Renal cortical epithelial cell (primary cell): ENCODE data around the gene NTRK1. TPM values are rescaled to one million over a fixed set of nuclear protein-coding genes. Genes with fewer than 3 reads are reported as not detected.

Experiments
- DNase-seq: peaks from one replicate; pipeline ENCODE4 v3.0.0-alpha.2; 2011; ENCODE audit warnings: low read depth
- total RNA-seq: library from RNA; depleted of rRNA; stranded (reverse); fragments of >200 nt; gene quantifications from 2 replicates; pipeline ENCODE4 v1.2.3, GENCODE V29; 2014

NTRK1 gene
- total RNA-seq, 1 donor from 2014 or later: not detected

- no peak for DNase-seq
These were observed 3.1 kb upstream of the NTRK1 start for GRCh38 chr1:156857532-156857931.

GRCh38 chr1:156858555-156858956 is 2.1 kb upstream of the NTRK1 start:
- DNase-seq: no peak

DNA sequence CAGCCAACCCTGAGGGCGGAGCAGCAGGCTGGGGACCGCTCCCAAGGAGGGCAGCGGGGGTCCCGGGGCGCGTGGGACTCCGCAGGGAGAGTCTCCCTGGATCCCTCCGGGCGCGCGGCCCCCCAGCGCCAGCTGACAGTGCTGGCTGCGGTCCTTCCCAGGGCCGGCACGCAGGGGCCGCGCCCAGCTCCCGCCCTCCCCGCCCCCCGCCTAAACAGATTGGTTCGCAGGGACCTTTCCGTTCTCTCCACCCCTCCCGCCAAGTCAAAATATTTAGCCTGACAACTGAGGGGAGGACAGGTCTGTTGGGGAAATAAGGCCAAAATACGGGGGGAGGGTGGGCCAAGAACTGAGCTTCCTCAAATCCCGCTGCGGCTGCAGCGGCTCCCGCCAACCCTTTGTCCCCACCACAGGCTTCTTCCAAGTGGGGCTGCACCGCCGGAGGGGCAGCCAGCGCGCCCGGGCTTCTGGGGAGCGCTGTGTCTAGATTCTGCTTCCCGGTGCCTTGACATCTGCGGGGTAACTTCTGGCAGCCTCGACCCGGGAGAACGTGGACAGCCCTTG is 1.6 kb upstream of the NTRK1 start, which contains the start of gene INSRR:
TSS of gene INSRR (minus strand) at position 159 of the 564 bp plus-strand sequence. CDS start 496 bp downstream, outside the sequence.
- DNase-seq: no peak

DNA sequence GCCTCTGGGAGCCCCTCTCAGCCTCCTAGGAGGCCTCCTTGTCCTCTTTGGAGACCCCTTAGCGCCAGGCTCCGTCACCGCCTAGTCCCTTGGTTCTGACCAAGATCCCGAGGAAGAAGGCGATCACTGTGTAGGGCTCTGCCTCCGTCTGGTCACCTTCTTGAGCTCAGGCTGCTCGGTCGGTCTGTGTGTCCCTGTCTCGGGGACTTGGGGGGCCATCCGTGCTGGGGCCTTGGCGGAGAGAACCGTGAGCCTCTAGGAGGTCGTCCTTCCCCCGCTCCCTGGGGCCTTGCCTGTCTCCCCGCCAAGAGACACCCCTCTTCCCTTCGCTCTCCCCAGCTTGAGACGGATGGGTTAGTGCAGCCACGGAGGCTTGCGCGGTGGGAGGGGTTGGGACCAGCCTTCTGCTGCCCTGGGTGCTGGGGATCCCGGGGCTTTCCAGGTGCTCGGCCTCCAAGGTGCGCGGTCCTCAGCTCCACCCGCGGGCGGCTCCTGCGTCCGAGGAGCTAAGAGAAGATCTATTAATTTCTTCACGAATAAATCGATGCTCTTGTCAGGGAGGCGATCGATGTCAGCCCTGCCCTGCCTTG is 1.0 kb upstream of the NTRK1 start:
- no peak for DNase-seq

- DNase-seq: no peak
These were observed 495 bp upstream of the NTRK1 start for GRCh38 chr1:156860113-156860627.

DNA sequence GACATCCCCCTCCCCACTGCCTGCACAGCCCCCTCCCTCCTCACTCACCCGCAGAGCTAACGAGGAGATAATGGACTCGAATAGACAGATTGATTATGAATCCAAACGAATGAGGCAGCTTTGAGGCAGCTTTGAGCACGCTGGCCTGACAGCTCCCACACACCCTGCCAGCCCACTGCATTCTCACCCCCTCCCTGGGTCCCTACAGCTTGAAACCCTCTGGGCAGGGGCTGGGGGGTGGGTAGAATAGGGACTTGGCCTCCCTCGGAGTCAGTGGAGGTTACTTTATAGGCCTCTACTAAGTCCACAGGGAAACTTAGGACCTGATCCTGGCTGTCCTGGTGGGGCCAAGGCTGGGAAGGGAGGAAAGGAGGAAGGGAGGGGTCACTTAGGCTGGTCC is 1.9 kb downstream of the NTRK1 start:
- DNase-seq: no peak

DNA sequence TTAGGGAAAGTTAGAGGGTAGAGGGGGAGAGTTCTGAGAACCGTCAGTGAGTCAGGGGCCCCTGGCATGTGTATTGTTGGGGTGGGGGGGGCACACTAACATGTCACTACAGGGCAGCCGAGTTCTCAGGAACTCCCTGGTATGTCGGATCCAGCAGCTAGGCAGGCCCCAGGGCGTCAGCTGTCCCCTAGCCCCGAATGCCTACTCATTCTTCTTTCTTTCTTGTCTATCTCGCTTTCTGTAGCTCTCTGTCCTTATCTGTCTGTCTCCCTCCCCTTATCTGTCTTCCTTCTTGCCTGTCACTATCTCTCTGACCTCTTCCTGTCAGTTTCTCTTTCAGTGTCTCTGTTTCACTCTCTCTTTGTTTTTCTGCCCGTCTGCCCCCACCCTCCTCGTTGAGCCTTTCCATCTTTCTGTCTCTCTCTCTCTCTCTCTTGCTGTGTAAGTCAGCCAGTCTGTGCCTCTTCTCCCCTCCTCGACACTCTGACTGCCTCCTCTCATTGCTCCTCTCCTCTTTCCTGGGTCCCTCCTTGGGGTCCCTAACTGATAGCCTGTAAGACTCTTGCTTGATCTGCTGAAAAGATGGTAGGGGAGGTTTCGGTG is 2.4 kb downstream of the NTRK1 start:
- no peak for DNase-seq

- no peak for DNase-seq
These were observed 3.0 kb downstream of the NTRK1 start for GRCh38 chr1:156863631-156864030.

GRCh38 chr1:156864796-156865195 is 4.1 kb downstream of the NTRK1 start:
- DNase-seq: no peak

GRCh38 chr1:156865258-156865657 is 4.6 kb downstream of the NTRK1 start:
- no peak for DNase-seq

GRCh38 chr1:156865865-156866248 is 5.2 kb downstream of the NTRK1 start:
- no peak for DNase-seq

DNA sequence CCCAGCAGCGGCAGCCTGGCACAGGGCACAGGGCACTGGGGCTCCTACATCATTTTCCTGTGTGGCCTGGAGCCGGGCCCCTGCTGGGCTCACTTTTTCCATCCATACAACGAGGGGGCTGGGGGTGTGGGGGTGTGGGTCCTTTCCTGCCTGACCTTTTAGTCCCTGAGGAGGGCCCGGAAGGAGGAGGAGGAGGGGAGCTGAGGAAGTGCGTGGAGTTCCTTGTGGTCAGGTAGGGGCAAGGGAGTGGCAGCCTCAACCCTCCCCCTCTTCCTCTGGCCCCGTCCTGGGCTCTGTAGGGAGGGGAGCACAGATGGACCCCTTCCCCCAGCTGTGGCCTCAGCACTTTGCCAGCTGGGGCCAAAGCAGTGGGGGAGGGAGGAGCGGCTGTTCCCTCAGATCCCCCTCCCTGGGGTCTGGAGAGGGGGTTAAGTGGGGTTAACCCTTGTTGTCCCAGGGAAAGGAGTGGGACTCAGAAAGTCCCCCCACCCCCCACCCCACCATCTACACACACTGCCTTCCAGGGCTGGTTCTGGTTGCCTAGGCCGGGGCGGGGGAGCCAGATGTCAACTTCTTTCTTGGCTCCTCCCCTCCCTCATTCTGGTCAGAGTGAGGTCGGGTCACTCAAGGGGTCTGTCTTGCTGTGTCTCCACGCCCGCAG is 5.7 kb downstream of the NTRK1 start:
- no peak for DNase-seq

- no peak for DNase-seq
These were observed 7.7 kb downstream of the NTRK1 start for GRCh38 chr1:156868341-156868740.

GRCh38 chr1:156869455-156869854 is 8.8 kb downstream of the NTRK1 start:
- no peak for DNase-seq

DNA sequence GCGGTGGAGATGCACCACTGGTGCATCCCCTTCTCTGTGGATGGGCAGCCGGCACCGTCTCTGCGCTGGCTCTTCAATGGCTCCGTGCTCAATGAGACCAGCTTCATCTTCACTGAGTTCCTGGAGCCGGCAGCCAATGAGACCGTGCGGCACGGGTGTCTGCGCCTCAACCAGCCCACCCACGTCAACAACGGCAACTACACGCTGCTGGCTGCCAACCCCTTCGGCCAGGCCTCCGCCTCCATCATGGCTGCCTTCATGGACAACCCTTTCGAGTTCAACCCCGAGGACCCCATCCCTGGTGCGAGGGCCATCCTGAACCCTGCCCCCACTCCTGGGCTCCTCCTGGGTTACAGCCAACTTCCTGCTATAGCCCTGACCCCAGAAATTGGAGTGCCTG is 13.0 kb downstream of the NTRK1 start:
- DNase-seq: no peak

DNA sequence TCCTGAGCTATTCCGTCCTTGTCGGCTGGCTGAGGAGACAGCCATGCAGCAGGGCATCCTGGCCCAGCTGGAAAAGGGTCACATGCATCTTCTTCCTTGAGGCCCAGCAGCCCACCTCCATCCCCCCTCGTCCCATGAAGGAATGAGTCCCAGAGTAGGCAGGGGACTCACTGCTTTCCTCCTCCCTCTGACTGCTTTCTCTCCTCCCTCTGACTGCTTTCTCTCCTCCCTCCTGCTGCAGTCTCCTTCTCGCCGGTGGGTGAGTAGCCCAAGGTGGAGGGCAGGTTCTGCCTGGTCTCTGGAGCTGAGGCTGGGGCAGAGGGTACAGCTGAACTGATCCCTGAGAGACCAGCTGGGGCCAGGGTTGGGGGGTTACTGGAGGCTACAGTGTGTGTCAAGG is 13.5 kb downstream of the NTRK1 start:
- DNase-seq: no peak

- DNase-seq: no peak
These were observed 14.1 kb downstream of the NTRK1 start for GRCh38 chr1:156874572-156875340.

DNA sequence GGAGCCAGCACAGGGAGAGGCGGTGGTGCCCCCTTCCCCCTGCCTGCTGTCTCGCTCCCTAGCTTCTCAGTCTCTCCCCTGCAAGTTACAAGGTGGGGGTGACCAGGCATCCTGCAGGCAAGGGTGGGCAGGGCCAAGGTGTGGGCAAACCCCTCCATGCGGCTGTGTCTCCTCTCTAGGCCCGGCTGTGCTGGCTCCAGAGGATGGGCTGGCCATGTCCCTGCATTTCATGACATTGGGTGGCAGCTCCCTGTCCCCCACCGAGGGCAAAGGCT is 14.6 kb downstream of the NTRK1 start:
- no peak for DNase-seq

GRCh38 chr1:156876281-156876680 is 15.6 kb downstream of the NTRK1 start:
- DNase-seq: no peak

- no peak for DNase-seq
These were observed 16.9 kb downstream of the NTRK1 start for GRCh38 chr1:156877433-156878170.

- no peak for DNase-seq
These were observed 19.2 kb downstream of the NTRK1 start for GRCh38 chr1:156879876-156880275.

DNA sequence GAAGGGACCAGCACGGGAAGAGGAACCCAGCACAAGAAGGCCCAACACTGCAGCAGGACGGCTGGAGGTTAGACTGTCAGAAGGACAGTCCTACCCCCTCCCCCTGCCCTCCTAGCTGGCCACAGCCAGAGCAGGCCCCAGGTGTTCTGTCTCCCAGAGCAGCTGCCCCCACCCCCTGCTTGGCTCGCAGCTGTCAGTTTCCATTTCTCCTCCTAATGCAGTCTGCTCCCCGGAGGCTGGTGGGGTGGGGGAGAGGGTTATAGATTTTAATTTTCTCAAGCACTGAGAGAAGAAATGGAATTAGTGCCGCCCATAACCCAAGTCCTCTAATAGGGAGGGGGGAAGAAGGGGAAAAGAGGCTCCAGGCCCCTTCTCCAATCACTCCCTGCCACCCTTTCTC is 19.8 kb downstream of the NTRK1 start:
- DNase-seq: no peak
